HPDE6-E6E7 (cell line): ENCODE data around the gene DNAH3.
A peak's percentile ranks its signal among the peaks of the same experiment; 100 is the strongest.
"Not testable (repeated sequence)": the region's sequence is repeated elsewhere in the genome, so short reads cannot be mapped to it uniquely, and the experiment has no call there.

ENCODE experiments used
- DNase-seq: peaks from one replicate; pipeline ENCODE4 v3.0.0; 2011; ENCODE audit warnings: missing footprints; ENCODE audit errors: extremely low spot score

The DNAH3 gene

GRCh38 chr16:21120976-21121520 lies 29.6 kb downstream of the DNAH3 start:
- DNase-seq, result no peak

- no peak for DNase-seq
Measured at GRCh38 chr16:21117567-21117966, 33.1 kb downstream of the DNAH3 start.

- no peak for DNase-seq
Measured at GRCh38 chr16:21116148-21116693, 34.4 kb downstream of the DNAH3 start.

GRCh38 chr16:21115551-21115950 lies 35.1 kb downstream of the DNAH3 start:
- DNase-seq, result not testable (repeated sequence)

- DNase-seq, result no peak
Measured at GRCh38 chr16:21103941-21104860, 46.4 kb downstream of the DNAH3 start.

- DNase-seq, result peak; percentile 49
Measured at GRCh38 chr16:21101631-21102420, 48.8 kb downstream of the DNAH3 start.

GRCh38 chr16:21100447-21100846 lies 50.2 kb downstream of the DNAH3 start:
- DNase-seq, result peak; percentile 34

- no peak for DNase-seq
Measured at GRCh38 chr16:21097151-21097550, 53.5 kb downstream of the DNAH3 start.

GRCh38 chr16:21094719-21095118 lies 55.9 kb downstream of the DNAH3 start:
- not testable (repeated sequence) for DNase-seq

- no peak for DNase-seq
Measured at GRCh38 chr16:21092951-21093350, 57.7 kb downstream of the DNAH3 start.

- DNase-seq, result no peak
Measured at GRCh38 chr16:21088646-21089538, 61.8 kb downstream of the DNAH3 start.

- DNase-seq, result no peak
Measured at GRCh38 chr16:21088143-21088542, 62.5 kb downstream of the DNAH3 start.

- no peak for DNase-seq
Measured at GRCh38 chr16:21084631-21085225, 65.9 kb downstream of the DNAH3 start.

GRCh38 chr16:21083729-21084268 lies 66.8 kb downstream of the DNAH3 start:
- DNase-seq, result no peak

- no peak for DNase-seq
Measured at GRCh38 chr16:21081329-21081728, 69.3 kb downstream of the DNAH3 start.

GRCh38 chr16:21078563-21078962 lies 72.1 kb downstream of the DNAH3 start:
- no peak for DNase-seq

GRCh38 chr16:21076186-21076883 lies 74.3 kb downstream of the DNAH3 start:
- no peak for DNase-seq

- DNase-seq, result no peak
Measured at GRCh38 chr16:21075252-21075651, 75.4 kb downstream of the DNAH3 start.

GRCh38 chr16:21072976-21073375 lies 77.7 kb downstream of the DNAH3 start:
- no peak for DNase-seq

GRCh38 chr16:21071741-21072140 lies 78.9 kb downstream of the DNAH3 start:
- DNase-seq, result no peak
